GM12878 (cell line): ENCODE data around the gene OR5M11.

ENCODE experiments used
- EP300 ChIP-seq, 2 experiments: fragments of 150-350 bp in 1 of 2; IDR thresholded peaks; 2 replicates each; pipeline ENCODE4 v1.6.1; 2011 to 2012; ENCODE audit warnings: low read depth in 2 of 2, low read length in 2 of 2, borderline replicate concordance in 1 of 2, improper control_type of control experiment in 1 of 2, inconsistent platforms in 1 of 2; ENCODE audit not compliant: control insufficient read depth in 1 of 2
- RCOR1 ChIP-seq: conservative IDR thresholded peaks from 2 replicates; pipeline ENCODE4 v1.6.1; 2012; ENCODE audit warnings: low read depth, low read length, improper control_type of control experiment
- TF ChIP-seq, protein P1 (sequence below), 3 experiments: IDR thresholded peaks in 2 of 3; conservative IDR thresholded peaks in 1 of 3; 2 replicates each; pipeline ENCODE4 v1.5.1; 2011; ENCODE audit warnings: low read depth in 3 of 3, low read length in 3 of 3, mild to moderate bottlenecking in 3 of 3, control low read depth in 2 of 3, moderate library complexity in 2 of 3, inconsistent platforms in 1 of 3, mixed read lengths in 1 of 3; ENCODE audit not compliant: control insufficient read depth in 2 of 3, insufficient read depth in 1 of 3; ENCODE audit errors: extremely low read depth in 1 of 3

DNA sequence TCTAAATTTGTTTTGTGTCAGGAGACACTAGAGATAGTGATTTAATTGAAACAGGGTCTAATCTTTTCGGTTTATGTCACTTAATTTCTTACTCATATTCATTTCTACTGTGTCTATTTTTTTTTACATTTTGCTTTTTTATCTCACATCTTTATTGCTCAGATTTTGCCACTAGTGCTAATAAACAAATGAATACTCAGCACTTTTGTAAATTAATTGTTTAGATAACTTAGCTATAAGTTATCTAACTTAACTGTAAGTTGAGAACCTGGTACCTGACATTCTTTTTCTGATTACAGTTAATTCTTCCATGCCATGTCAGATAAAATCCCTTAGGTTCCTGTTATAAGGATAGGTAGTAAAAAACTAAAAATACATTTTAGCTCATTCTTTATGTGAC, 29.8 kb downstream of the OR5M11 start:
- no peak for TF ChIP-seq EP300 (IDR thresholded peaks at IDR 0.05; ENCODE audit: borderline replicate concordance in 1 of 2, control insufficient read depth in 1 of 2, low read depth in 2 of 2, low read length in 2 of 2)
- TF ChIP-seq RCOR1 = no peak
- TF ChIP-seq, protein P1, sequence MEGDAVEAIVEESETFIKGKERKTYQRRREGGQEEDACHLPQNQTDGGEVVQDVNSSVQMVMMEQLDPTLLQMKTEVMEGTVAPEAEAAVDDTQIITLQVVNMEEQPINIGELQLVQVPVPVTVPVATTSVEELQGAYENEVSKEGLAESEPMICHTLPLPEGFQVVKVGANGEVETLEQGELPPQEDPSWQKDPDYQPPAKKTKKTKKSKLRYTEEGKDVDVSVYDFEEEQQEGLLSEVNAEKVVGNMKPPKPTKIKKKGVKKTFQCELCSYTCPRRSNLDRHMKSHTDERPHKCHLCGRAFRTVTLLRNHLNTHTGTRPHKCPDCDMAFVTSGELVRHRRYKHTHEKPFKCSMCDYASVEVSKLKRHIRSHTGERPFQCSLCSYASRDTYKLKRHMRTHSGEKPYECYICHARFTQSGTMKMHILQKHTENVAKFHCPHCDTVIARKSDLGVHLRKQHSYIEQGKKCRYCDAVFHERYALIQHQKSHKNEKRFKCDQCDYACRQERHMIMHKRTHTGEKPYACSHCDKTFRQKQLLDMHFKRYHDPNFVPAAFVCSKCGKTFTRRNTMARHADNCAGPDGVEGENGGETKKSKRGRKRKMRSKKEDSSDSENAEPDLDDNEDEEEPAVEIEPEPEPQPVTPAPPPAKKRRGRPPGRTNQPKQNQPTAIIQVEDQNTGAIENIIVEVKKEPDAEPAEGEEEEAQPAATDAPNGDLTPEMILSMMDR (IDR thresholded peaks at IDR 0.05 in 2 of 3, conservative IDR thresholded peaks at IDR 0.05 in 1 of 3; ENCODE audit: control insufficient read depth in 2 of 3, extremely low read depth in 1 of 3, insufficient read depth in 1 of 3, low read depth in 3 of 3, low read length in 3 of 3) = no peak
